GM18951 (cell line): ENCODE measurements around the gene GPR42.

ENCODE experiments used
- POLR2A ChIP-seq: IDR thresholded peaks from 4 replicates; pipeline ENCODE4 v1.6.1; 2011; ENCODE audit warnings: mild to moderate bottlenecking; ENCODE audit not compliant: insufficient read length, insufficient read depth; ENCODE audit errors: extremely low read depth
- in situ Hi-C: fragments of 300-500 bp; cut with MboI; formaldehyde crosslinking; loops from one replicate; pipeline ENCODE4 v1.12.0; 2022; ENCODE audit warnings: low sequenced_read_pairs, mixed read lengths, inconsistent platforms; ENCODE audit not compliant: unreplicated experiment

Gene GPR42

GRCh38 chr19:35380450-35381124 lies 9.7 kb downstream of the GPR42 start:
- in situ Hi-C loops: no loop called here
- no peak for TF ChIP-seq POLR2A

- no peak for TF ChIP-seq POLR2A
- in situ Hi-C loops: no loop called here
Observed at GRCh38 chr19:35381318-35381717, 10.4 kb downstream of the GPR42 start.

GRCh38 chr19:35381926-35382325 lies 11.1 kb downstream of the GPR42 start:
- no peak for TF ChIP-seq POLR2A
- in situ Hi-C loops: no loop called here

- in situ Hi-C loops: no loop called here
- TF ChIP-seq POLR2A: no peak
Observed at GRCh38 chr19:35383536-35383935, 12.7 kb downstream of the GPR42 start.

GRCh38 chr19:35388277-35389054 lies 17.6 kb downstream of the GPR42 start:
- in situ Hi-C loops: no loop called here
- no peak for TF ChIP-seq POLR2A

- TF ChIP-seq POLR2A: no peak
- in situ Hi-C loops: no loop called here
Observed at GRCh38 chr19:35389192-35389861, 18.5 kb downstream of the GPR42 start.

- in situ Hi-C loops: no loop called here
- no peak for TF ChIP-seq POLR2A
Observed at GRCh38 chr19:35392742-35393715, 22.2 kb downstream of the GPR42 start.

- in situ Hi-C loops: no loop called here
- no peak for TF ChIP-seq POLR2A
Observed at GRCh38 chr19:35395382-35396199, 24.7 kb downstream of the GPR42 start.

- in situ Hi-C loops: no loop called here
- TF ChIP-seq POLR2A: no peak
Observed at GRCh38 chr19:35396240-35396885, 25.5 kb downstream of the GPR42 start.

- in situ Hi-C loops: no loop called here
- no peak for TF ChIP-seq POLR2A
Observed at GRCh38 chr19:35397064-35397463, 26.2 kb downstream of the GPR42 start.

GRCh38 chr19:35398570-35398969 lies 27.7 kb downstream of the GPR42 start:
- in situ Hi-C loops: no loop called here
- no peak for TF ChIP-seq POLR2A
